HEK293 (cell line): ENCODE results near the gene LTC4S.
A peak's percentile ranks its signal among the peaks of the same experiment; 100 is the strongest.

Experiments
- EGR2 ChIP-seq: fragments of 450-650 bp; formaldehyde crosslinking; IDR thresholded peaks from 2 replicates; pipeline ENCODE4 v1.5.1; 2016; ENCODE audit warnings: low read depth, missing biosample characterization, missing genetic modification characterization
- GLIS1 ChIP-seq: fragments of 450-650 bp; formaldehyde crosslinking; IDR thresholded peaks from 2 replicates; pipeline ENCODE4 v1.5.1; 2016; ENCODE audit warnings: missing biosample characterization, missing genetic modification characterization
- GLIS2 ChIP-seq: fragments of 450-650 bp; formaldehyde crosslinking; IDR thresholded peaks from 2 replicates; pipeline ENCODE4 v1.5.1; 2016; ENCODE audit warnings: missing biosample characterization, missing genetic modification characterization
- HOXC10 ChIP-seq: sonication (generic); formaldehyde crosslinking; IDR thresholded peaks from 2 replicates; pipeline ENCODE4 v1.8.1; 2023; ENCODE audit warnings: mild to moderate bottlenecking, missing genetic modification reagents
- KLF17 ChIP-seq: fragments of 450-650 bp; formaldehyde crosslinking; IDR thresholded peaks from 2 replicates; pipeline ENCODE4 v1.5.1; 2016; ENCODE audit warnings: missing biosample characterization, missing genetic modification characterization
- KLF9 ChIP-seq: fragments of 450-650 bp; formaldehyde crosslinking; IDR thresholded peaks from 2 replicates; pipeline ENCODE4 v1.5.1; 2016; ENCODE audit warnings: missing biosample characterization, missing genetic modification characterization, low read depth
- OSR2 ChIP-seq: fragments of 450-650 bp; formaldehyde crosslinking; IDR thresholded peaks from 2 replicates; pipeline ENCODE4 v1.5.1; 2016; ENCODE audit warnings: missing biosample characterization, missing genetic modification characterization
- PATZ1 ChIP-seq: fragments of 450-650 bp; formaldehyde crosslinking; IDR thresholded peaks from 2 replicates; pipeline ENCODE4 v1.5.1; 2016; ENCODE audit warnings: missing biosample characterization, missing genetic modification characterization
- PRDM10 ChIP-seq: fragments of 450-650 bp; formaldehyde crosslinking; IDR thresholded peaks from 2 replicates; pipeline ENCODE4 v1.5.1; 2016; ENCODE audit warnings: missing biosample characterization, missing genetic modification characterization
- REPIN1 ChIP-seq: fragments of 450-650 bp; formaldehyde crosslinking; IDR thresholded peaks from 2 replicates; pipeline ENCODE4 v1.5.1; 2017; ENCODE audit warnings: missing biosample characterization, missing genetic modification characterization, low read depth
- SCRT1 ChIP-seq: fragments of 450-650 bp; formaldehyde crosslinking; IDR thresholded peaks from 2 replicates; pipeline ENCODE4 v1.5.1; 2016; ENCODE audit warnings: missing biosample characterization, missing genetic modification characterization, borderline replicate concordance
- SP2 ChIP-seq: fragments of 450-650 bp; formaldehyde crosslinking; IDR thresholded peaks from 2 replicates; pipeline ENCODE4 v1.5.1; 2016; ENCODE audit warnings: missing biosample characterization, missing genetic modification characterization
- WT1 ChIP-seq: fragments of 450-650 bp; formaldehyde crosslinking; IDR thresholded peaks from 2 replicates; pipeline ENCODE4 v1.5.1; 2016; ENCODE audit warnings: missing biosample characterization, missing genetic modification characterization
- ZBTB10 ChIP-seq: fragments of 450-650 bp; formaldehyde crosslinking; IDR thresholded peaks from 2 replicates; pipeline ENCODE4 v1.5.1; 2016; ENCODE audit warnings: missing biosample characterization, missing genetic modification characterization
- ZBTB17 ChIP-seq: fragments of 450-650 bp; formaldehyde crosslinking; IDR thresholded peaks from 2 replicates; pipeline ENCODE4 v1.5.1; 2016; ENCODE audit warnings: missing biosample characterization, missing genetic modification characterization
- ZBTB20 ChIP-seq: fragments of 450-650 bp; formaldehyde crosslinking; IDR thresholded peaks from 2 replicates; pipeline ENCODE4 v1.5.1; 2016; ENCODE audit warnings: missing biosample characterization, missing genetic modification characterization
- ZBTB48 ChIP-seq: fragments of 450-650 bp; formaldehyde crosslinking; IDR thresholded peaks from 2 replicates; pipeline ENCODE4 v1.5.1; 2016; ENCODE audit warnings: missing biosample characterization, missing genetic modification characterization
- ZFHX2 ChIP-seq: fragments of 450-650 bp; formaldehyde crosslinking; conservative IDR thresholded peaks from 2 replicates; pipeline ENCODE4 v1.5.1; 2016; ENCODE audit warnings: missing biosample characterization, missing genetic modification characterization
- ZIC2 ChIP-seq: fragments of 450-650 bp; formaldehyde crosslinking; IDR thresholded peaks from 2 replicates; pipeline ENCODE4 v1.5.1; 2016; ENCODE audit warnings: missing biosample characterization, missing genetic modification characterization
- ZNF10 ChIP-seq: fragments of 450-650 bp; formaldehyde crosslinking; IDR thresholded peaks from 2 replicates; pipeline ENCODE4 v1.5.1; 2017; ENCODE audit warnings: missing biosample characterization, missing genetic modification characterization
- ZNF121 ChIP-seq: fragments of 450-650 bp; formaldehyde crosslinking; IDR thresholded peaks from 2 replicates; pipeline ENCODE4 v1.5.1; 2016; ENCODE audit warnings: missing biosample characterization, missing genetic modification characterization
- ZNF157 ChIP-seq: fragments of 450-650 bp; formaldehyde crosslinking; IDR thresholded peaks from 2 replicates; pipeline ENCODE4 v1.5.1; 2016; ENCODE audit warnings: missing biosample characterization, missing genetic modification characterization
- ZNF202 ChIP-seq: fragments of 450-650 bp; formaldehyde crosslinking; IDR thresholded peaks from 2 replicates; pipeline ENCODE4 v1.5.1; 2016; ENCODE audit warnings: missing biosample characterization, missing genetic modification characterization, borderline replicate concordance
- ZNF23 ChIP-seq: fragments of 450-650 bp; formaldehyde crosslinking; IDR thresholded peaks from 2 replicates; pipeline ENCODE4 v1.5.1; 2016; ENCODE audit warnings: missing biosample characterization, missing genetic modification characterization, borderline replicate concordance
- ZNF335 ChIP-seq: fragments of 450-650 bp; formaldehyde crosslinking; conservative IDR thresholded peaks from 2 replicates; pipeline ENCODE4 v1.5.1; 2016; ENCODE audit warnings: missing biosample characterization, missing genetic modification characterization
- ZNF341 ChIP-seq: fragments of 450-650 bp; formaldehyde crosslinking; IDR thresholded peaks from 2 replicates; pipeline ENCODE4; 2016; ENCODE audit warnings: low read depth, missing biosample characterization, missing genetic modification characterization
- ZNF501 ChIP-seq: fragments of 450-650 bp; formaldehyde crosslinking; IDR thresholded peaks from 2 replicates; pipeline ENCODE4 v1.5.1; 2016; ENCODE audit warnings: missing biosample characterization, missing genetic modification characterization
- ZNF544 ChIP-seq: fragments of 450-650 bp; formaldehyde crosslinking; IDR thresholded peaks from 2 replicates; pipeline ENCODE4 v1.5.0; 2017; ENCODE audit warnings: missing biosample characterization, missing genetic modification characterization
- ZNF792 ChIP-seq: fragments of 450-650 bp; formaldehyde crosslinking; IDR thresholded peaks from 2 replicates; pipeline ENCODE4 v1.5.1; 2016; ENCODE audit warnings: missing biosample characterization, missing genetic modification characterization
- ZXDB ChIP-seq: fragments of 450-650 bp; formaldehyde crosslinking; IDR thresholded peaks from 2 replicates; pipeline ENCODE4 v1.5.1; 2016; ENCODE audit warnings: missing biosample characterization, missing genetic modification characterization

The LTC4S gene

GRCh38 chr5:179795049-179795862 is 1.5 kb downstream of the LTC4S start (continued):
- TF ChIP-seq GLIS2 (tag by site-specific recombination) (0 out of 2 replicates have a peak, but pooled peaks have one; percentile 54), ZBTB20 (peak; percentile 67), ZNF157 (tag by site-specific recombination) (no peak), SCRT1 (tag by site-specific recombination) (no peak), ZNF341 (tag by site-specific recombination) (peak; percentile 40), ZFHX2 (tag by site-specific recombination) (peak; percentile 74), ZNF501 (tag by site-specific recombination) (no peak), EGR2 (tag by site-specific recombination) (peak; percentile 47; the same call in 1 of the 2 replicates), ZNF544 (tag by site-specific recombination) (no peak), ZNF121 (tag by site-specific recombination) (peak; percentile 90; the same call in 1 of the 2 replicates), PATZ1 (peak; percentile 72; the same call in 1 of the 2 replicates), PRDM10 (tag by site-specific recombination) (peak; percentile 28; the same call in 1 of the 2 replicates), ZNF202 (tag by site-specific recombination) (no peak), OSR2 (tag by site-specific recombination) (no peak), REPIN1 (no peak), ZXDB (tag by site-specific recombination) (peak; percentile 68), ZBTB17 (tag by site-specific recombination) (peak; percentile 62), SP2 (tag by site-specific recombination) (peak; percentile 74), ZNF10 (tag by site-specific recombination) (no peak), ZNF23 (tag by site-specific recombination) (no peak), KLF9 (tag by site-specific recombination) (peak; percentile 59), KLF17 (tag by site-specific recombination) (0 out of 2 replicates have a peak, but pooled peaks have one; percentile 18), ZIC2 (peak; percentile 61), GLIS1 (0 out of 2 replicates have a peak, but pooled peaks have one; percentile 14), ZNF335 (tag by site-specific recombination) (peak; percentile 84), ZBTB48 (tag by site-specific recombination) (peak; percentile 82), WT1 (tag by site-specific recombination) (peak; percentile 75), ZBTB10 (tag by site-specific recombination) (no peak; the same call in 1 of the 2 replicates), ZNF792 (no peak), HOXC10 (CRISPR knock-in tag) (no peak)
